Embryonic facial prominence (tissue), 1 donor: Measurements from ENCODE around the gene RMND5B.
"Not testable (repeated sequence)": the region's sequence is repeated elsewhere in the genome, so short reads cannot be mapped to it uniquely, and the experiment has no call there.

Source experiments
- DNase-seq: peaks from one replicate; pipeline ENCODE4 v3.0.0-alpha.2; 2016; ENCODE audit errors: extremely low spot score

Gene RMND5B

DNA sequence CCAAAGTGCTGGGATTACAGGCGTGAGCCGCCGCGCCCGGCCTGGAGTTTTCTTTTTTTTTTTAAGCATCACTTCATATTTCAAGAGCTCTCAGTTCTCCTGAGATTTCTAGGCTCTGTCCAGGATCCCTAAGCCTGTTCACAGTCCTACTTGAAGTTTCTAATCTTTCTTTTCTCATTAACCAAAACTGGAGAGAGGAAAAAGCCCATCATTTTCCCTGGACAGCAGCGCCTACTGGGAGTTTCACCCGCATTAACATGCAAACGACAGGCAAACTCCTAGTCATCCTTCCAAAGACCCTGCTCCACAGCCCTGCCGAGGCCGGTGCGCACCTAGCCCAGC lies 609 bp upstream of the RMND5B start:
- not testable (repeated sequence) for DNase-seq

GRCh38 chr5:178131446-178131996 lies 707 bp downstream of the RMND5B start:
- DNase-seq, result no peak

DNA sequence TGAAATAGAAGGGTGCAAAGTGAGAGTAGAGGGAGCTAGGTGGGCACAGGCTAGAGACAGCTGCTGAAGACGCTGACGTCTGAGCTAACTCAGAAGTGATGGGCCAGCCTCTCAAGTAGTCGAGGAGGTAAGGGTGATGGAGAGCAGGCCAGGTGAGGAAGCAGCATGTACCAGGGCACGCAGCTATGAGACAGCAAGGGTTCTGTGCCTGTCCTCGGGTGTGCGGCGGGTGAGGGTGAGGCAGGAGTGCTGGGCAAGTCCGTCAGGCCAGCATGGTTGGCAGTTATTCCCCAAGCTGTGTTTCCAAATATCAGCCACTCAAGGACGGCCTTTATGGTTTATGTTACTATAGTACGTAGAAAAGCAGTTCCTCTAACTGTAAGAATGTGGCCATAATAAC lies 6.2 kb downstream of the RMND5B start:
- no peak for DNase-seq

DNA sequence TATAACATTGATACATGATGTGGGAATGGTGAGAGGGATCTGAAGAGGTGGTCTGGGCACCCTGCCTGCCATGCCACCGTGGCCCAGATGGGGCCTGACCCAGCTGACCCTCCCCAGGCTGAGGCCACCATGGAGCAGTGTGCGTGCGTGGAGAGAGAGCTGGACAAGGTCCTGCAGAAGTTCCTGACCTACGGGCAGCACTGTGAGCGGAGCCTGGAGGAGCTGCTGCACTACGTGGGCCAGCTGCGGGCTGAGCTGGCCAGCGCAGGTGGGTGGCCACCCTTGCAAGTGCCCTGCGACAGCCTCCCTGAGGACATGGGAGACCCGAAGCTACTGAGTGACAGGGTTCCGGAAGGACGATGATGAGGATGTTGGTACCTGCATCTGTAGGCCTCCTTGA lies 7.2 kb downstream of the RMND5B start:
- DNase-seq, result no peak

- DNase-seq, result no peak
Observed at GRCh38 chr5:178141550-178141949, 10.7 kb downstream of the RMND5B start.

GRCh38 chr5:178142642-178143041 lies 11.8 kb downstream of the RMND5B start:
- no peak for DNase-seq

GRCh38 chr5:178143246-178143645 lies 12.4 kb downstream of the RMND5B start:
- no peak for DNase-seq

DNA sequence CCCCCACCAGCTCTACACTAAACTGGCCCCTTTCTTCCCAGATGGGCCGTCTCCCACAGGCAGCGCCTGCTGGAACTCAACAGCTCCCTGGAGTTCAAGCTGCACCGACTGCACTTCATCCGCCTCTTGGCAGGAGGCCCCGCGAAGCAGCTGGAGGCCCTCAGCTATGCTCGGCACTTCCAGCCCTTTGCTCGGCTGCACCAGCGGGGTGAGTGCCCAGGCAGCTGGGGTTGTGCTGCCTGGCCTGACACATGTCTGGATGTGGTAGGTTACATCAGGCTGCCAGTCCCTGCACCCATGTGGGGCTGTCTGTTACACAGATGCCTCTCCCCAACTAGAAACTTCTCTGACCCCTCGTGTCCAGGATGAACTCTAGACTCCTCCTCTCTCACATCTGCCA lies 13.1 kb downstream of the RMND5B start:
- DNase-seq, result no peak

DNA sequence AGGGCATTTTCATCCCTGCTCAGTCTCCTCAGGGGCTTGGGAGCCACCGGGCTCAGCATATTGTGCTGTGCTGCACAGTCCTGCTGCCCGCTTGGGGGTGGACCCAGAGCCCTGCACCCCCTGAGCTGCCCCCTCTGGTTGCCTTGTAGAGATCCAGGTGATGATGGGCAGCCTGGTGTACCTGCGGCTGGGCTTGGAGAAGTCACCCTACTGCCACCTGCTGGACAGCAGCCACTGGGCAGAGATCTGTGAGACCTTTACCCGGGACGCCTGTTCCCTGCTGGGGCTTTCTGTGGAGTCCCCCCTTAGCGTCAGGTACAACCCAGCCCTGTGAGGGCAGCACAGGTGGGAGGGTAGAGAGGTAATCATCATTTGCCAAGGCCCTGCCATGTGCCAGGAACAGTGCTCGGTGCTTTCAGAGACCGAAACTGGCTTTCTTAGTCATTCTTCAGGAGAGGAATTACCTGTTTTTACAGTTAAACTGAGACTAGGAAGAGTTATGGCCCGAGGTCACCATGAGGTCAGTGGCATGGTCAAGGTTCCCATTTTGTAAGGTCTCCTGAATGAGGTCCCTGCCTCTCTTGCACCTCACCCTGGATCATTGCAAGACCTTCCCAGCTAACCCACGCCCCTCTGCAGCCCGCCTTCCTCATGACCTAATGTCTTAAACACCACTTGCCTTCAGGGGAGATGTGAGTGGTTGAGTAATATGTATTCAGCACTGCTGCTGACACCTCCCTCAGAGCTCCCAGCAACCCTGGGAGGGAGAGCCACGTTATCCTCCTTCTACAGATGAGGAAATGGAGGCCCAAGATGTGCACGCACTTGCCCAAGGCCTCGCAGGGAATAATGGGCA lies 15.4 kb downstream of the RMND5B start:
- DNase-seq, result no peak

- DNase-seq, result no peak
Observed at GRCh38 chr5:178147406-178147805, 16.6 kb downstream of the RMND5B start.

DNA sequence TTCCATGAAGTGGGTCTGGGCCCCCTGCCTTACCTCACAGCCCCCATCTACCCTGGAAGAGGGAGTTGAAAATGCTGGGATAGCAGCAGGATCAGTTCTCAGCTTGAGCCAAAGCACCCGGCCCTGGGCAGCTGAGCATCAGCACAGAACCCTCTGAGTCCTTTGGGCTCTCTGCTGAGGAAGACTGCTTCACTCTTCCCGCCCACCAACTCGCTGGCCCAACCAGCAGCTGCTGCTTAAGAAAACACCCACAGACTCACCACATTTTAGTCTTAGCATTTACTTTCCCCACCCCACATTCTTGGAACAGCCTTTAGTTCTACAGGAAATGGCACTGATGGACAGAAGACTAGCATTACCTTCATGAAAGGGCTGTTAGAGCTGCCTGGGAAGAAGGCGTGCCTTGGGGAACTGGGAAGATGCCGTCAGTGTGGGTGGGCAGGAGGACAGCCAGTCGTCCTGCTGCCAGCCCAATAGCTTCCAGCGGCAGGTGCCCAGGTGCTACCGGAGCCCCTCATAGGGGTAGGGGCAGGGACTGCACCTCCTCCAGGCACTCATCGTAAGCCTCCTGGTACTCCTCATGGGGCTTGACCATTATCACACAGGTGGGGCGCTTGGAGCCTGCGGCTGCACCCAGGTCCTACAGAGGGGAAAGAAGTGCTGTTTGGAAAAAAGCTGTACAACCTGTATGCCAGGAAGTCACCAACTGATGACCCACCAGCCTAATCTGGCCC lies 18.6 kb downstream of the RMND5B start:
- no peak for DNase-seq

DNA sequence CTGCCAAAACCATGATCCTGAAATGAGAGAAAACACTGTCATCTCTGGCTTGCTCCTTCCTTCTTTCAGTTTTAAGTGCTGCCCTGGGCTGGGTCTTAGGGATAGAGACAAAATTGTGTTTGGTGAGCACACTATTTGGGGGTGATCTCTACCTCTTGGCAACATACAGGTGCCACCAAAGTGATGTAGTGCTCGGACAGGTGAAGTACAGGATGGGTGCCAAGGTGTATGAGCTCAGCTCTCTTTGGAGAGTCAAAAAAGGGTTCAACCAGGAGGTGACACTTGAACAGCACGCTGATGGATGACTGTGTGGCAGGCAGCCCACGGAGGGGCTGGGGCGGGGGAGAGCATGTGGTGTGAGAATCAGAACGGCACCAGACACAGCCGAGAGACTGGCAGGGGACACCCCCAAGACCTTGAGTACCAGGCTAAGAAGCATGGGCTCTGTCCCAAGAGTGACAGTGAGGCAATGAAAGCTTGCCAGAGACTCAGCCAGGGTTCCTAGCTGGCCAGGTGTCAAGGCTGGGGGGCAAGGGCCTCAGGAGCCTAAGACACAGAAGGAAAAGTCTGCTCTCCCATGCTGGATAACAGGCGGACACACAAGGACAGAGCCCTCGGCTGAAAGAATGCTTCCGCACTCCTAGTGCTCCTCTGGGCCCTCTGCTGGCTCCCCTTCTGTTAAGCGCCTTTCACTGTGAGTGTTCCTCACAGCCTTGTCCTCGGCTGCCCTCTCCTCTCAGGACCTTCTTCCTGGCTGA lies 20.3 kb downstream of the RMND5B start:
- no peak for DNase-seq

GRCh38 chr5:178152491-178153444 lies 22.0 kb downstream of the RMND5B start:
- no peak for DNase-seq

DNA sequence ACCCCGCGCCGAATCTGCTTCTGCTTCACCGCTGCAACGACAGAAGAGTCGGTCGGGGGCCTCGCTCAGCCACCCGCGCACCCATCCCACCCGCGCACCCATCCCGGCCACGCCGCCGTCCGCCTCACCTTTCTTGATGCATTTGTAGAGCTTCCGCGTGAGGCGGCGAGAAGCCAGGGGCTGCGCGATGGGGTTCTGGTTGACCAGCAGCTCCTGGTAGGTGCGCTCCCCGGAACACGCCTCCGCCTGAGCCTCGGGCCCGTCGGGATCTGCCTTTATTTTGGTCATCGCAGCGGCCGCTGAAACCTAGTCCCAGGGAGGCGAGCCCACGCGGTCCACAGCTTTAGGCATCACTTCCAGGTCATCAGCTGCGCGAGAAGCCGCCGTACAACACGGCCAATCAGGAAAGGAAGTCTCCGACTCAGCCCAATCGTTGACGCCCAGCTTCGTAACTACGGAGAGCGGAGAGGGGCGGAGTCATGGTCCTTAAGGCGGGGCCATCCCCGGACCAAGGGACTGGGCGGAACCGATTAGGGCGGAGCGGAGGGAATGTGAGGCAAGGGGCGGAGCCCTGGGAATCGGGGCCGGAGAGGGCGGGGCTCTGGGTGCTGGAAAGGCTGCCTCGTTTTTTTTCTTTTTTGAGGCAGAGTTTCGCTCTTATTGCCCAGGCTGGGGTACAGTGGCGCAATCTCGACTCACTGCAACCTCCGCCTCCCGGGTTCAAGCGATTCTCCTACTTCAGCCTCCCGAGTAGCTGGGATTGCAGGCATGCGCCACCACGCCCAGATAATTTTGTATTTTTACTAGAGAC lies 22.9 kb downstream of the RMND5B start, which contains the start of gene NHP2:
TSS of gene NHP2 (minus strand) at position 356 of the 811 bp plus-strand sequence. CDS start at position 288, 68 bp downstream.
- peak; percentile 97 for DNase-seq

- no peak for DNase-seq
Observed at GRCh38 chr5:178155065-178155464, 24.3 kb downstream of the RMND5B start.

DNA sequence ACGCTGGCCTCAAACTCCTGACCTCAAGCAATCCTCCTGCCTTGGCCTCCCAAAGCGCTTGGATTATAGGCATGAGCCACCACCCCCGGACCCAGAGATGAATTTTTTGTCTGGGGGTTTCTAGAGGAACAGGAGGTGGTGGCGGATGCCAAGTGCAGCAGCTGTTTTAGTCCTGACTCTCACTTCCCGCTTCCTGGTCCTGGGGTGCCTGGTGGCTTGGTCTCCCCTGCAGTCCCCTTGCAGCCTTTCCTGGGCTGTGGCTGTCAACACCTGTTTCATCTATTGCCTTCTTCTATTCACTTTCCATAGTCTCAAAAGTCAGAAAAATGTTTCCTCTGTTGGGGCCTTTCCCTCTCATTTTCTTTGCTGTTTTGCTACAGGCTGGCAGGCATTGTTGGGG lies 29.4 kb downstream of the RMND5B start:
- no peak for DNase-seq

DNA sequence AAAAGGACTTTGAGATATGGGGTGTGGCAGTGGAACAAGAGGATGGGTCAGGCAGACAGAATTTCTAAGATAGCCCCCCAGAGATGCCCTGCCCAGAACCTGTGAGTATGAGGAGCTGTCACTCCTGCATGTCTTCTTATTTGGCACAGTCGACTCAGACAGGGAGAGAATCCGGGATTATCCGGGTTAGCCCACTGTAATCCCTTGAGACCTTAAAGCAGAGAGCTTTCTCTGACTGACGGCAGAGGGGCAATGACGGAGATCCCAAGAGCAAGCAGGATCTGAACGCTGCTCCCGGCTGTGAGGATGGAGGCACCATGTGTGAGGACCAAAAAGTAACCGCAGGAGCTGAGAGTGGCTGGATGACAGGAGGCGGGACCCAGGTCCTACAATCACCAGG lies 31.7 kb downstream of the RMND5B start:
- no peak for DNase-seq

DNA sequence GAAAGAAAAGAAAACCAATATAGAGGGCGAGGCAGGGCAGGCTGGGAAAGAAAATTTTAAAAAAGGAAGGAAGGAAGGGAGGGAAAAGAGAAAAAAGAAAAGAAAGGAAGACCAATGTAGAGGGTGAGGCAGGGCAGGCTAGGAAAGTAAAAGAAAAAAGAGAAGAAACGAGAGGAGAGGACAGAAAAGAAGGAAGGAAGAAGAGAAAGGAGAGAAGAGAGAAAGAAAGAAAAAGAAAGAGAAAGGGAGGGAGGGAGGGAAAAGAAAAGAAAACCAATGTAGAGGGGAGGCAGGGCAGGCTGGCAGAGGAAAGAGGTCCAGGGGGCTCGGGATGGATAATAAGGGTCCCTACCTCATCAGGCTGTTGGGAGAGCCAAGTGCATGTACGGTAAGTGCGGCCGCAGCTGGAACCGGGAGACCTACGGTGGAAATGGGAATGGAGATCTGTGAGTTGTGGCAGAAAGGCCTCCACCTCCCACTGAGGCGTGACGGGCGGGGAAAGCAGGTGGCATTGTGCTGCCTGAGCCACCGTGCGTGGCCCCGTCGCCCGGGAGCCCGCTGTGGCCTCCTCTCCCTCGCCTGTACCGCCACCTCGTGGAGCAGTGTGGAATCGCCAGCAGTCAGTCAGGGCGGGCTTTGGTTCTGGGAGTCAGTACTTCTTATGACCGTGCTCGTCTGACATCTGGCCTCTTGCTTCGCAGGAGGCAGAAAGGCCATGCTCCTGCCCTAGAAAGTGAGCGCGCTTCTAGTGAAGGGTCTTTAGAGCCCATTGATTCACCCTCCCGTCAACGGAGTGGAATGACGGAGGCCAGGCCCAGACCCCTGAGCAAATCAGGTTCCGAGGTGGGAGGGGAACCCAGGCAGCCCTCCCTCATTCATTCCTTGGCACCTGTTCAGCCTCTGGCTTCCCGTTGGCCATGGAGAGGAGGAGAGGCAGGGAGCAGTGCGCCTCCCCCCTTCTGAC lies 33.2 kb downstream of the RMND5B start:
- no peak for DNase-seq

GRCh38 chr5:178165581-178165980 lies 34.8 kb downstream of the RMND5B start:
- DNase-seq, result no peak
